ENCODE data around the gene POGK. TPM values are rescaled to one million over a fixed set of nuclear protein-coding genes. Genes with fewer than 3 reads are reported as not detected.

POGK gene
- total RNA-seq, 1 experiment from 2014 or later: 47.7 TPM

- H3K56ac ChIP-seq (ENCODE audit: insufficient read length, low read depth, low read length): no peak overlapping the region
- Mint-ChIP-seq H3K36me3 (ENCODE audit: insufficient read depth in 1 of 3, low read depth in 3 of 3) (peaks cover 66 to 97% (median 92%) of the 10 kb centered on the region in 3 experiments), H3K27me3 (ENCODE audit: low read depth) (no peaks in the 10 kb centered on the region), H3K4me3 (no peak overlapping the region), H3K27ac (no peak overlapping the region), H3K4me1 (peaks cover 3 to 5% of the 10 kb centered on the region in 2 experiments; a peak in 2 of 4 replicates), H3K9me3 (no peaks in the 10 kb centered on the region)
- no peak overlapping the region for H2BK5ac ChIP-seq (ENCODE audit: insufficient read length, low read length)
- H3K18ac ChIP-seq (ENCODE audit: insufficient read length, low read depth, low read length): no peak overlapping the region
- DNase-seq: no peak
- H4K5ac ChIP-seq (ENCODE audit: insufficient read length, low read depth, low read length): no peak overlapping the region
- H4K20me1 ChIP-seq (ENCODE audit: control insufficient read depth, insufficient read depth, insufficient read length): no peaks in the 10 kb centered on the region
- no peak for TF ChIP-seq CTCF (conservative IDR thresholded peaks at IDR 0.05)
- no peak overlapping the region for H2BK15ac ChIP-seq (ENCODE audit: low read depth, low read length)
- H3K79me2 ChIP-seq (ENCODE audit: insufficient read depth, low read length): no peaks in the 10 kb centered on the region; the same call in 1 of the 2 replicates
- H3K23ac ChIP-seq (ENCODE audit: insufficient read length, low read depth, low read length): no peak overlapping the region
- H2AK5ac ChIP-seq (ENCODE audit: insufficient read length, low read length): no peak overlapping the region
- H3T11ph ChIP-seq (ENCODE audit: low read length): no peak overlapping the region
- no peak overlapping the region for H4K91ac ChIP-seq (ENCODE audit: insufficient read length, low read depth, low read length)
- no peak overlapping the region for H2AFZ ChIP-seq (ENCODE audit: low read length)
- H3K14ac ChIP-seq (ENCODE audit: insufficient read depth, low read length): no peak overlapping the region
- no peak overlapping the region for H2BK12ac ChIP-seq (ENCODE audit: insufficient read length, low read depth, low read length)
- no peak overlapping the region for H2BK120ac ChIP-seq (ENCODE audit: low read depth, low read length, poor library complexity, severe bottlenecking)
- H3K4me1 ChIP-seq (ENCODE audit: insufficient read depth, low read length): no peaks in the 10 kb centered on the region
- H3K27me3 ChIP-seq (ENCODE audit: insufficient read depth, low read length): no peaks in the 10 kb centered on the region
- H4K8ac ChIP-seq (replicated peaks; ENCODE audit: insufficient read length, low read depth, low read length): no peak overlapping the region
- H3K9ac ChIP-seq (ENCODE audit: extremely low read depth, insufficient read length, low read length): no peak overlapping the region
- no peak overlapping the region for H3K27ac ChIP-seq (ENCODE audit: insufficient read length, low read depth, low read length)
- H3K4ac ChIP-seq (ENCODE audit: low read depth, low read length): no peak overlapping the region
- H3K79me1 ChIP-seq (ENCODE audit: insufficient read depth, low read depth, low read length, poor library complexity, severe bottlenecking): no peaks in the 10 kb centered on the region
- H2BK20ac ChIP-seq (ENCODE audit: low read depth, low read length, poor library complexity, severe bottlenecking): no peak overlapping the region
- no peak overlapping the region for H3K4me2 ChIP-seq (ENCODE audit: insufficient read depth, insufficient read length, low read length)
- H3K9me3 ChIP-seq (ENCODE audit: control insufficient read depth, low read depth, low read length): no peaks in the 10 kb centered on the region
- no peaks in the 10 kb centered on the region for H3K23me2 ChIP-seq (ENCODE audit: insufficient read length, low read depth, low read length, poor library complexity, severe bottlenecking)
Observed at GRCh38 chr1:166848193-166848592, 8.9 kb downstream of the POGK start.
